Vagina (tissue), 2 donors: ENCODE data around the gene KCNG2.

ENCODE experiments used
- POLR2A ChIP-seq, 2 donors: fragments of 450-650 bp; IDR thresholded peaks; one replicate each; pipeline ENCODE4 v1.6.1; 2017; ENCODE audit warnings: antibody characterized with exemption in 2 of 2, mild to moderate bottlenecking in 2 of 2, moderate library complexity in 2 of 2
- TF ChIP-seq, protein P1 (sequence below), 3 experiments: fragments of 450-650 bp in 2 of 3; fragments of 200-600 bp in 1 of 3; sonication (generic) in 1 of 3; IDR thresholded peaks; one replicate each; pipeline ENCODE4 v1.5.1; 2017 to 2019; ENCODE audit warnings: antibody characterized with exemption in 3 of 3, mild to moderate bottlenecking in 2 of 3, moderate library complexity in 2 of 3

- TF ChIP-seq, protein P1, sequence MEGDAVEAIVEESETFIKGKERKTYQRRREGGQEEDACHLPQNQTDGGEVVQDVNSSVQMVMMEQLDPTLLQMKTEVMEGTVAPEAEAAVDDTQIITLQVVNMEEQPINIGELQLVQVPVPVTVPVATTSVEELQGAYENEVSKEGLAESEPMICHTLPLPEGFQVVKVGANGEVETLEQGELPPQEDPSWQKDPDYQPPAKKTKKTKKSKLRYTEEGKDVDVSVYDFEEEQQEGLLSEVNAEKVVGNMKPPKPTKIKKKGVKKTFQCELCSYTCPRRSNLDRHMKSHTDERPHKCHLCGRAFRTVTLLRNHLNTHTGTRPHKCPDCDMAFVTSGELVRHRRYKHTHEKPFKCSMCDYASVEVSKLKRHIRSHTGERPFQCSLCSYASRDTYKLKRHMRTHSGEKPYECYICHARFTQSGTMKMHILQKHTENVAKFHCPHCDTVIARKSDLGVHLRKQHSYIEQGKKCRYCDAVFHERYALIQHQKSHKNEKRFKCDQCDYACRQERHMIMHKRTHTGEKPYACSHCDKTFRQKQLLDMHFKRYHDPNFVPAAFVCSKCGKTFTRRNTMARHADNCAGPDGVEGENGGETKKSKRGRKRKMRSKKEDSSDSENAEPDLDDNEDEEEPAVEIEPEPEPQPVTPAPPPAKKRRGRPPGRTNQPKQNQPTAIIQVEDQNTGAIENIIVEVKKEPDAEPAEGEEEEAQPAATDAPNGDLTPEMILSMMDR (IDR thresholded peaks at IDR 0.05): no peak
- no peak for TF ChIP-seq POLR2A (IDR thresholded peaks at IDR 0.05)
Observed at GRCh38 chr18:79768745-79769144, 29.0 kb upstream of the KCNG2 start.
